Stimulated activated naive B cell treated with anti-CD40 and anti-IgM and Interleukin-4, amounts not matched to agents 10 μg/mL and 1 μg/mL and 100 μg/mL, for 72 hours (primary cell): ENCODE results near the gene MRPL24.
A peak's percentile ranks its signal among the peaks of the same experiment; 100 is the strongest.

ENCODE experiments used
- ATAC-seq, 2 donors: fragments of 150-1000 bp; cut with Tn5 transposase; replicated peaks; 2 replicates each; pipeline ENCODE4 v1.10.0; 2021; ENCODE audit warnings: moderate library complexity in 1 of 2
- DNase-seq: peaks from one replicate; pipeline ENCODE4 v3.0.0; 2021
- H3K27ac Mint-ChIP-seq: one replicate; pipeline ENCODE4 v1.8.0; 2022; ENCODE audit warnings: mild to moderate bottlenecking, mixed read lengths
- H3K27me3 Mint-ChIP-seq, 2 donors: one replicate each; pipeline ENCODE4 v1.8.0; 2022; ENCODE audit warnings: mixed read lengths in 2 of 2
- H3K36me3 Mint-ChIP-seq, 2 donors: one replicate each; pipeline ENCODE4 v1.8.0; 2022; ENCODE audit warnings: mixed read lengths in 2 of 2, mild to moderate bottlenecking in 1 of 2
- H3K4me1 Mint-ChIP-seq, 2 donors: one replicate each; pipeline ENCODE4 v1.8.0; 2022; ENCODE audit warnings: mixed read lengths in 2 of 2, mild to moderate bottlenecking in 1 of 2
- H3K4me3 Mint-ChIP-seq, 2 donors: one replicate each; pipeline ENCODE4 v1.8.0; 2022; ENCODE audit warnings: mild to moderate bottlenecking in 2 of 2, mixed read lengths in 2 of 2, moderate library complexity in 1 of 2
- H3K9me3 Mint-ChIP-seq, 2 donors: one replicate each; pipeline ENCODE4 v1.8.0; 2022; ENCODE audit warnings: mixed read lengths in 2 of 2, mild to moderate bottlenecking in 1 of 2

MRPL24 gene

DNA sequence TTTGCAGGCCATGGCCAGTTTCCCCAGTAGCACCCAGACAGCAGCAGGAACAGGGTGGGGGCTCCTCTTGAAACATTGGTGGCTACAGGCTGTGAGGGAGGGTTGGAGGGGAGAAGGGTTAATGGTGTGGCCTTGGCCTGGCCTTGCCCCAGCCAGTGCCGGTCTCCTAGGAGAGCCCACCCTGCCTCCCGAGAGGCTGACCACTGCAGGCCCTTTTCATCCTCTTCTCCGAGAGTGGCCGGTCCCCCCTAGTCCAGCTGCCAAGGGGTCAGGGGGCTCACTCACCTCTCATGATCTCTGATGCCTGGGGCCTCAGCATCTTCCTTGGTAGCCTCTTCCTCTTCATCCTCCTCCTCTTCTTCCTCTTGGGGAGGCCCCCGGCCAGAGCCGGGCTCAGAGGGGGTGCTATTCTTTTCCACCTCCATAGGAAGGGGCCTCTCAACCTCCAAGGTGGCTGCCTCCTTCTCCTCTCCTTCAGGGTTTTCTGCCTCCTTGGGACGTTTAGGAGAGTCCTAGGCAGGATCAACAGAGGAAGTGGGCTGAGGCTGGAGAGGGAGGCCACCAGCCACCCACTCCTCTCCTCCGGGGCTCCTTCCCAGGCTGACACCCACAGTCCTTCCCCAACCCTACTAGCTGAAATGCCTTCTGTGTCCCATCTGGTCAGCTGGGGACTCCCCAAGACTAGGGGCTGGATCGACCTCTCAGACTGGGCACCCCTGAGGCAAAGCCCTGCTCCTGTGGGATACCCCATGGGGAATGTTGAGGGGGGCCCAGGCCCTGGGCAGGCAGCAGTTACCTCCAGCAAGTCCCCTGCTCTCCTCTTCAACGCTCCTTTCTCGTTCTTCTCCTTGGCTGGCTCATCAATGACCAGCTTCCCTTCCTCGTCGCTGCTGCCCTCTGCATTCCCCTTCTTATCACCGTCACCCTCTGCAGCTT, 2.7 kb upstream of the MRPL24 start:
- Mint-ChIP-seq H3K27ac (peak overlapping the region; percentile 63), H3K4me3 (no peak overlapping the region), H3K9me3 (peaks cover 0 to 2% of the 10 kb centered on the region in 2 donors), H3K4me1 (peaks cover 42 to 67% of the 10 kb centered on the region in 2 donors), H3K36me3 (peaks cover 51 to 75% of the 10 kb centered on the region in 2 donors), H3K27me3 (no peaks in the 10 kb centered on the region)
- ATAC-seq (no peak), DNase-seq (no peak)

DNA sequence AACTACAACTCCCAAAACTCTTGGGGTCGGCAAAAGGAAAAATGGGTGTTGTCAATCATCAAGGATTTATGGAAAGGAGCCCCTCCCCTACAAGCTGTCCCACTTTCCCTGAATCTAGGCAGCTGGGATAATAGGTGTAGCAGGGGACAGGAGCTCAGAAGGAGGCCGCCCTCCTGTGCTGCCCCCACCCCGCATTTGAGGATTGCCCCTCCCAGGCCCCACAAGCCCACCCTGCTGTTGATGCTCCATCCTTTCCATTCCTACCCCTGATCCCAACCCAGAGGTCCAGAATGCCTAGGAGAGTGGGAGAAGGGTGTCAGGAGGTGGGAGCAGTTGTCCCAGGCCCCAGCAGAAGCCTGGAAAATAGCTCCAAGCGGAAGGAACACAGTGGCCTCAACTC, 1.9 kb upstream of the MRPL24 start:
- peaks cover 37 to 59% of the 10 kb centered on the region in 2 donors for H3K4me1 Mint-ChIP-seq
- no peaks in the 10 kb centered on the region for H3K27me3 Mint-ChIP-seq
- ATAC-seq (no peak), DNase-seq (no peak)
- H3K36me3 Mint-ChIP-seq: peaks cover 53 to 78% of the 10 kb centered on the region in 2 donors
- no peak overlapping the region for H3K4me3 Mint-ChIP-seq
- H3K9me3 Mint-ChIP-seq: peaks cover 0 to 2% of the 10 kb centered on the region in 2 donors
- peak overlapping the region; percentile 44 for H3K27ac Mint-ChIP-seq

GRCh38 chr1:156742017-156742416, 1.1 kb upstream of the MRPL24 start:
- H3K27me3 Mint-ChIP-seq: no peaks in the 10 kb centered on the region
- ATAC-seq: no peak
- peaks cover 53 to 79% of the 10 kb centered on the region in 2 donors for H3K36me3 Mint-ChIP-seq

DNA sequence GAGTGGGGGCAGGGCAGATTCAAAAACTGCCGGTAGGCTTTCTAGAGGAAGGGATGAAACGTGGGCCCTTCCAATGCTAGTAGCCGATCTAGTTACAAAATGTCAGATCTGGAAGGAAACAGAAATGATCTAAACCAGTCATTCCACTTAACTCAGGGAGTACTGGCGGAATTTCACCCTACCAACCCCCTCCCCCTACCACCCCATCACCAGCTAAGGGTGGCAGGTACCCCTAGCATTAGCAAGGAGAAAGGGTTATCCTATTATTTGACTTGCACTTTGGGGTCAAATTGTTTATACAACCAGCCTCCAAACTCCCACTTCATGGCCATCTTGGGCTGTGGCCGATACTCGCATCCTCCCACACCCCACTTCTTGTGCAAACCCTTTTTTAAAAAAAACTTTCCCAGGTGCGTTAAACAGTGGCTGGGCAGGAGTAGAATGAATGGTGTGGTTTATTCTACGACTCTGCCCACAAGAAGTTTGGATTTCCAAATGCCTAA, 644 bp upstream of the MRPL24 start:
- peak overlapping the region; percentile 94 to 96 for H3K4me3 Mint-ChIP-seq
- no peaks in the 10 kb centered on the region for H3K27me3 Mint-ChIP-seq
- H3K27ac Mint-ChIP-seq: peak overlapping the region; percentile 98
- peaks cover 0 to 2% of the 10 kb centered on the region in 2 donors for H3K9me3 Mint-ChIP-seq
- H3K36me3 Mint-ChIP-seq: peaks cover 54 to 77% of the 10 kb centered on the region in 2 donors
- H3K4me1 Mint-ChIP-seq: peaks cover 32 to 47% of the 10 kb centered on the region in 2 donors
- no peak for DNase-seq
- ATAC-seq: no peak

More at GRCh38 chr1:156742017-156742416, 1.1 kb upstream of the MRPL24 start:
- peak overlapping the region; percentile 98 for H3K27ac Mint-ChIP-seq
- peaks cover 34 to 52% of the 10 kb centered on the region in 2 donors for H3K4me1 Mint-ChIP-seq
- DNase-seq: no peak
- H3K9me3 Mint-ChIP-seq: peaks cover 0 to 2% of the 10 kb centered on the region in 2 donors
- H3K4me3 Mint-ChIP-seq: peak overlapping the region; percentile 94 to 96

- peaks cover 22 to 35% of the 10 kb centered on the region in 2 donors for H3K4me1 Mint-ChIP-seq
- peaks cover 49 to 70% of the 10 kb centered on the region in 2 donors for H3K36me3 Mint-ChIP-seq
- H3K9me3 Mint-ChIP-seq: peaks cover 0 to 2% of the 10 kb centered on the region in 2 donors
- ATAC-seq (peak in 1 of 2 donors; percentile 12), DNase-seq (no peak)
- no peaks in the 10 kb centered on the region for H3K27me3 Mint-ChIP-seq
- peak overlapping the region; percentile 94 to 96 for H3K4me3 Mint-ChIP-seq
- peak overlapping the region; percentile 98 for H3K27ac Mint-ChIP-seq
Measured at GRCh38 chr1:156740237-156740740, 599 bp downstream of the MRPL24 start.

DNA sequence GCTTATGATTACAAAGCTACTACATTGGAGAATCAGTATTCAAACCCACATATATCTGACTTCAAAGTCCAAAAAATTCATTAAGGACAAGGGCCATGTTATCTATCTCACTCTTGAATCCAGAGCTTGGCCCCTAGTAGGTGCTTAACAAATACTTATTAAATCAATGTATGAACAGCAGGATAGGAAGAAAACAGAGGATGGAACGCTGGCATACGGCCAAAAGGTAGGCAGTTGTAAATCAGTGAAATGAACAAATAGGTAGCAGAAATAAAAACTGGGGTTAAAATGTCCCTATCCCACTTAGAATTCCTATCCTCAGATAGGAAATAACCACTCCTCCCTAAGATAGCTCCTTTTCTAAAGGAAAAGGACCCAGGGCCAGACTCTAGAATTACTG, 2.0 kb downstream of the MRPL24 start:
- H3K36me3 Mint-ChIP-seq: peaks cover 38 to 59% of the 10 kb centered on the region in 2 donors
- DNase-seq (no peak), ATAC-seq (no peak)
- H3K27me3 Mint-ChIP-seq: no peaks in the 10 kb centered on the region
- H3K4me1 Mint-ChIP-seq: peaks cover 20 to 27% of the 10 kb centered on the region in 2 donors
- H3K4me3 Mint-ChIP-seq: no peak overlapping the region
- H3K27ac Mint-ChIP-seq: no peak overlapping the region
- peaks cover 0 to 2% of the 10 kb centered on the region in 2 donors for H3K9me3 Mint-ChIP-seq

GRCh38 chr1:156738407-156738806, 2.5 kb downstream of the MRPL24 start:
- peaks cover 20 to 27% of the 10 kb centered on the region in 2 donors for H3K4me1 Mint-ChIP-seq

DNA sequence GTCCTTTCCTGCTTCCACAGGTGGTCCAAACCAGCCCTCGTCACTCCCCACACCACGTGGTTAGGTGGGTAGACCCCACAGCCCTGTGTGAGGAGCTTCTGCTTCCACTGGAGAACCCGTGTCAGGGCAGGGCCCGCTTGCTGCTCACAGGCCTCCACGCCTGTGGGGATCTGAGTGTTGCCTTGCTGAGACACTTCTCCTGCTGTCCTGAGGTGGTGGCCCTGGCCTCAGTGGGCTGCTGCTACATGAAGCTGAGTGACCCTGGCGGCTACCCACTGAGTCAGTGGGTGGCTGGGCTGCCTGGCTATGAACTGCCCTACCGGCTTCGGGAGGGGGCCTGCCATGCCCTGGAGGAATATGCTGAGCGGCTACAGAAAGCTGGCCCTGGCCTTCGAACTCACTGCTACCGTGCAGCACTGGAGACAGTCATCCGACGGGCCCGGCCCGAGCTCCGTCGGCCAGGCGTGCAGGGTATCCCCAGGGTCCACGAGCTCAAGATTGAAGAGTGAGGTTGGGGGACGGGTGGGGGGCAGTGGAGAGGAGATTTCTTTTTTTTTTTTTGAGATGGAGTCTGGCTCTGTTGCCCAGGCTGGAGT, 6.8 kb downstream of the MRPL24 start:
- Mint-ChIP-seq H3K27ac (no peak overlapping the region), H3K36me3 (peaks cover 28 to 46% of the 10 kb centered on the region in 2 donors), H3K9me3 (no peaks in the 10 kb centered on the region), H3K27me3 (no peaks in the 10 kb centered on the region), H3K4me1 (peaks cover 15 to 18% of the 10 kb centered on the region in 2 donors), H3K4me3 (no peak overlapping the region)
- DNase-seq (no peak), ATAC-seq (no peak)

More at GRCh38 chr1:156738407-156738806, 2.5 kb downstream of the MRPL24 start:
- Mint-ChIP-seq H3K36me3 (peaks cover 36 to 53% of the 10 kb centered on the region in 2 donors), H3K27ac (no peak overlapping the region), H3K27me3 (no peaks in the 10 kb centered on the region), H3K4me3 (no peak overlapping the region), H3K9me3 (peaks cover 0 to 2% of the 10 kb centered on the region in 2 donors)
- DNase-seq (no peak), ATAC-seq (no peak)

DNA sequence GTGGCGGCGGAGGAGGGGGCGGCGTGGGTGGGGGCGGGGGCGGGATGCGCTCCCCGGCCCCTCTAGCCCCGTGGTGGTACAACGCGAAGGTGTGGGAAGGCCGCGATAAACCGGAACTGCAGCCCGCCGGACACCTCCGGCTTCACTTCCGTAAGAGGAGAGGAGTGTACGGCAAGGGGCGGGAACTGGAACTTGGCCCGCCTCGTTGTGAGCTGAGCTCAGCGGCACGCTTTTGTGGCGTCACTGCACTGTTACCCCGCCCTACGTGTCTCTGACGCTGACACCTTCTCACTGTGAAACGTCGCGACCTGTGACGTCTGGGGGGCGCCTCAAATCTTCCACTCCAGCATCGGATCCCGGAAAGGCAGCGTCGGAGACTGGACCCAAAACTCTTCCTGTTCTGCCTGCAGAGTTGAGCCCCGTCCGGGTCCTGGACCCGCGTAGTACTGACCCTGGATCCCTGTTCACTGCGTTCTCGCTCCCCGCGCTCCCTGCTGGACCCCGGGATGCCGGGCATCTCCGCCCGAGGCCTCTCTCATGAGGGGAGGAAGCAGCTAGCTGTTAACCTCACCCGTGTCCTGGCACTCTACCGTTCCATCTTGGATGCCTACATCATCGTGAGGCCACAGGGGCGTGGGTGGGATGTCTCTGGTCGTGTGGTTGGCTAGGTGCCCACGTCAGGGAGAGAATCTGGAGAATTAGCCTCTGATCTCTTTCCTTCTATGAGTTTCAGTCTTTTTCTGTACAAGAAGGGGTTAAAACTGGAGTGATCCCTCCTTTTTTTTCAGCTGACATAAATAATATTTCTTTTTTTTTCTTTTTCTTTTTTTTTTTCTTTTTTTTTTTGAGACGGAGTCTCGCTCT, 12.1 kb downstream of the MRPL24 start, which contains the start of gene ISG20L2:
ISG20L2 (minus strand) TSS at position 168 of the 864 bp plus-strand sequence. CDS start 1,114 bp downstream, outside the sequence.
- peak; percentile 93 for DNase-seq
- Mint-ChIP-seq H3K4me3 (no peak within 1 kb of the TSS), H3K27ac (no peak within 1 kb of the TSS), H3K9me3 (no peaks in the 10 kb centered on the region), H3K27me3 (no peaks in the 10 kb centered on the region), H3K4me1 (peaks cover 25 to 29% of the 10 kb centered on the region in 2 donors), H3K36me3 (peaks cover 31 to 34% of the 10 kb centered on the region in 2 donors)
- ATAC-seq: peak; percentile 94 to 95

- Mint-ChIP-seq H3K9me3 (no peaks in the 10 kb centered on the region), H3K4me3 (no peak within 1 kb of the TSS), H3K36me3 (peaks cover 35 to 39% of the 10 kb centered on the region in 2 donors), H3K27me3 (no peaks in the 10 kb centered on the region), H3K27ac (no peak within 1 kb of the TSS), H3K4me1 (peaks cover 33 to 36% of the 10 kb centered on the region in 2 donors)
- DNase-seq: peak; percentile 76
- peak; percentile 75 to 77 for ATAC-seq
Measured at GRCh38 chr1:156727926-156728598, 12.8 kb downstream of the MRPL24 start, which contains the start of gene METTL25B. TSS of gene METTL25B (plus strand) at chr1:156728469. CDS start at chr1:156729105, 636 bp downstream.

DNA sequence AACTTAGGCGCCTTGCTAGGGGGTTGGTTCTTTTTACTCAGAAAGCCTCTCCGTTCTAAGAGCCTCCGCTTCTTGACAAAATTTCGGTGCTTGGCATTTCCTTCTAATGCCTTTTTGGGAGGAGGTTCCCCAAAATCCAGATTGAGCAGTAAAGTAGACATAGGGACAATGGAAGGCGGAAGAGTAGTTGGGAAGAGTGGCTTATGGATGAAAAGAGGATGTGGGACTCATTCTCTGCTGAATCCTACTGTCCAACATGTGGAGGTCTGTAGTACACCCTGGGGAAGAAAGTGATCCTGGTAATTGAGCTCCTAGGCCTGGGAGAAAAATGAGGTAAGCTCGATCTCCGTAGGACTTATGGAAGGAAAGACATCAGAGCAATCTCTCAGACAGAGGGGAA, 13.4 kb downstream of the MRPL24 start:
- no peak overlapping the region for H3K4me3 Mint-ChIP-seq
- no peak for DNase-seq
- no peaks in the 10 kb centered on the region for H3K9me3 Mint-ChIP-seq
- ATAC-seq: no peak
- H3K36me3 Mint-ChIP-seq: peaks cover 34 to 38% of the 10 kb centered on the region in 2 donors
- no peaks in the 10 kb centered on the region for H3K27me3 Mint-ChIP-seq
- H3K27ac Mint-ChIP-seq: no peak overlapping the region
- H3K4me1 Mint-ChIP-seq: peaks cover 33 to 36% of the 10 kb centered on the region in 2 donors

GRCh38 chr1:156726549-156727226, 14.2 kb downstream of the MRPL24 start:
- no peak overlapping the region for H3K27ac Mint-ChIP-seq
- peaks cover 33 to 37% of the 10 kb centered on the region in 2 donors for H3K36me3 Mint-ChIP-seq
- no peaks in the 10 kb centered on the region for H3K9me3 Mint-ChIP-seq
- H3K4me3 Mint-ChIP-seq: no peak overlapping the region
- ATAC-seq (no peak), DNase-seq (no peak)
- H3K4me1 Mint-ChIP-seq: peaks cover 32 to 37% of the 10 kb centered on the region in 2 donors
- H3K27me3 Mint-ChIP-seq: no peaks in the 10 kb centered on the region
